K562 (cell line): ENCODE measurements around the gene PTPN9. TPM values are rescaled to one million over a fixed set of nuclear protein-coding genes. Genes with fewer than 3 reads are reported as not detected.
A peak's percentile ranks its signal among the peaks of the same experiment; 100 is the strongest.

Source experiments
- ARID4B ChIP-seq: sonication (generic); formaldehyde crosslinking; IDR thresholded peaks from 2 replicates; pipeline ENCODE4 v1.8.0; 2022; ENCODE audit warnings: mild to moderate bottlenecking, missing genetic modification reagents
- ARNT ChIP-seq, 2 experiments: fragments of 450-650 bp; IDR thresholded peaks; 2 replicates each; pipeline ENCODE4 v1.6.1; 2016; ENCODE audit warnings: mild to moderate bottlenecking in 1 of 2
- BRD4 ChIP-seq: fragments of 200-600 bp; sonication (generic); IDR thresholded peaks from 2 replicates; pipeline ENCODE4 v1.6.1; 2017; ENCODE audit warnings: inconsistent platforms
- CREBBP ChIP-seq: IDR thresholded peaks from one replicate; pipeline ENCODE4 v1.6.1; 2012; ENCODE audit warnings: low read depth, mild to moderate bottlenecking, control low read depth, inconsistent platforms, low read length
- NR1H2 ChIP-seq: sonication (generic); formaldehyde crosslinking; IDR thresholded peaks from 2 replicates; pipeline ENCODE4 v1.4.0; 2020; ENCODE audit warnings: mild to moderate bottlenecking, missing genetic modification reagents
- POLR2AphosphoS2 ChIP-seq: IDR thresholded peaks from 2 replicates; pipeline ENCODE4 v1.6.1; 2012; ENCODE audit warnings: low read length, improper control_type of control experiment
- RAD21 ChIP-seq, 2 experiments: fragments of 250-450 bp in 1 of 2; fragments of 450-650 bp in 1 of 2; sonication (Bioruptor Pico) in 1 of 2; formaldehyde crosslinking in 1 of 2; IDR thresholded peaks in 1 of 2; conservative IDR thresholded peaks in 1 of 2; 2 replicates each; pipeline versions ENCODE4 v1.4.0 to v1.8.0; 2020 to 2022; ENCODE audit warnings: mild to moderate bottlenecking in 2 of 2, moderate library complexity in 1 of 2
- RBM25 ChIP-seq: fragments of 200-400 bp; formaldehyde crosslinking; IDR thresholded peaks from 2 replicates; pipeline ENCODE4 v1.6.1; 2018; ENCODE audit warnings: low read length, low read depth, moderate library complexity; ENCODE audit not compliant: severe bottlenecking
- SAFB2 ChIP-seq: fragments of 200-400 bp; formaldehyde crosslinking; IDR thresholded peaks from 2 replicates; pipeline ENCODE4 v1.6.1; 2018; ENCODE audit warnings: borderline replicate concordance, low read length, low read depth, moderate library complexity; ENCODE audit not compliant: severe bottlenecking
- SMARCA4 ChIP-seq: fragments of 450-650 bp; IDR thresholded peaks from 2 replicates; pipeline ENCODE4 v1.6.1; 2016
- SREBF1 ChIP-seq: fragments of 150-350 bp; IDR thresholded peaks from 2 replicates; pipeline ENCODE4 v1.6.1; 2014; ENCODE audit warnings: antibody characterized with exemption, low read depth, low read length, borderline replicate concordance
- TCF3 ChIP-seq: sonication (generic); formaldehyde crosslinking; IDR thresholded peaks from 2 replicates; pipeline ENCODE4 v1.4.0; 2020; ENCODE audit warnings: mild to moderate bottlenecking, missing genetic modification reagents
- USF1 ChIP-seq: sonication (generic); formaldehyde crosslinking; IDR thresholded peaks from 2 replicates; pipeline ENCODE4 v1.9.0; 2022; ENCODE audit warnings: mild to moderate bottlenecking, missing genetic modification reagents
- VEZF1 ChIP-seq: fragments of 200-800 bp; sonication (Bioruptor generic); IDR thresholded peaks from 2 replicates; pipeline ENCODE4 v1.6.1; 2017; ENCODE audit warnings: missing genetic modification characterization, missing compliant biosample characterization
- ZNF124 ChIP-seq: sonication (generic); formaldehyde crosslinking; IDR thresholded peaks from 2 replicates; pipeline ENCODE4 v1.8.1; 2022; ENCODE audit warnings: missing genetic modification reagents
- ZNF311 ChIP-seq: fragments of 250-450 bp; sonication (Bioruptor Pico); IDR thresholded peaks from 2 replicates; pipeline ENCODE4 v1.4.0; 2020; ENCODE audit warnings: mild to moderate bottlenecking, moderate library complexity
- polyA plus RNA-seq, 8 experiments: library from polyadenylated mRNA; depleted of rRNA in 4 of 8; stranded (reverse) in 5 of 8; unstranded in 3 of 8; fragments of >200 nt; fragmentation: Nextera tagmentation in 2 of 8; fragmentation: Illumina TruSeq in 1 of 8; extraction: Ambion mirVana in 2 of 8; extraction: Trizol in 1 of 8; gene quantifications; 2 replicates each; pipeline versions ENCODE4 v1.2.1 to v1.2.3, GENCODE V29; 2011 to 2014; ENCODE audit warnings: inconsistent platforms in 1 of 8, missing spikeins in 1 of 8
- total RNA-seq, 7 experiments: library from RNA; depleted of rRNA in 6 of 7; stranded (reverse); fragments of >200 nt in 6 of 7; fragmentation: Illumina TruSeq in 2 of 7; extraction: Trizol in 2 of 7; gene quantifications; 2 replicates each; pipeline versions ENCODE4 v1.2.1 to v1.2.3, GENCODE V29; 2011 to 2021; ENCODE audit warnings: low replicate concordance in 1 of 7
- TF ChIP-seq, protein P1 (sequence below), 2 experiments: fragments of 450-650 bp; conservative IDR thresholded peaks; 2 replicates each; pipeline ENCODE4 v1.6.1; 2017; ENCODE audit warnings: mild to moderate bottlenecking in 2 of 2, moderate library complexity in 2 of 2

PTPN9 gene
- total and polyA plus RNA-seq, 9 of the 15 experiments (the other 6 are each of a cell fraction or from before 2014, with no cell fraction given): 5.0 to 24.0 (median 14.2) TPM

- TF ChIP-seq USF1 (CRISPR knock-in tag) (no peak), BRD4 (no peak), SAFB2 (no peak), SMARCA4 (no peak), RBM25 (no peak), ZNF311 (CRISPR knock-in tag) (no peak), CREBBP (no peak), TCF3 (no peak), ARID4B (CRISPR knock-in tag) (no peak; the same call in none of the 2 replicates), ARNT (IDR thresholded peaks at IDR 0.05) (no peak), RAD21 (CRISPR knock-in tag; conservative IDR thresholded peaks at IDR 0.05 in 1 of 2, IDR thresholded peaks at IDR 0.05 in 1 of 2) (no peak), VEZF1 (CRISPR knock-in tag) (peak; percentile 95), POLR2AphosphoS2 (no peak), ZNF124 (CRISPR knock-in tag) (no peak), SREBF1 (no peak), NR1H2 (no peak)
- TF ChIP-seq, protein P1, sequence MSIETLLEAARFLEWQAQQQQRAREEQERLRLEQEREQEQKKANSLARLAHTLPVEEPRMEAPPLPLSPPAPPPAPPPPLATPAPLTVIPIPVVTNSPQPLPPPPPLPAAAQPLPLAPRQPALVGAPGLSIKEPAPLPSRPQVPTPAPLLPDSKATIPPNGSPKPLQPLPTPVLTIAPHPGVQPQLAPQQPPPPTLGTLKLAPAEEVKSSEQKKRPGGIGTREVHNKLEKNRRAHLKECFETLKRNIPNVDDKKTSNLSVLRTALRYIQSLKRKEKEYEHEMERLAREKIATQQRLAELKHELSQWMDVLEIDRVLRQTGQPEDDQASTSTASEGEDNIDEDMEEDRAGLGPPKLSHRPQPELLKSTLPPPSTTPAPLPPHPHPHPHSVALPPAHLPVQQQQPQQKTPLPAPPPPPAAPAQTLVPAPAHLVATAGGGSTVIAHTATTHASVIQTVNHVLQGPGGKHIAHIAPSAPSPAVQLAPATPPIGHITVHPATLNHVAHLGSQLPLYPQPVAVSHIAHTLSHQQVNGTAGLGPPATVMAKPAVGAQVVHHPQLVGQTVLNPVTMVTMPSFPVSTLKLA (conservative IDR thresholded peaks at IDR 0.05): peak; percentile 67 to 89
Observed at GRCh38 chr15:75450307-75451201, 128.6 kb downstream of the PTPN9 start (continued).
